CD4-positive, alpha-beta T cell (primary cell): Measurements from ENCODE around the gene SELENOP. TPM values are rescaled to one million over a fixed set of nuclear protein-coding genes. Genes with fewer than 3 reads are reported as not detected.
A peak's percentile ranks its signal among the peaks of the same experiment; 100 is the strongest.

ENCODE experiments used
- ATAC-seq: fragments of 200-7000 bp; cut with Tn5 transposase; one replicate; pipeline ENCODE4 v1.10.0; 2022; ENCODE audit warnings: mild to moderate bottlenecking; ENCODE audit not compliant: poor library complexity
- CTCF ChIA-PET: fragments of 350-600 bp; sonication (Branson Sonifier 250); formaldehyde crosslinking; loops from one replicate; lab custom pipeline; 2021; ENCODE audit warnings: antibody characterized with exemption, inconsistent platforms; lab: Charles Lee
- POLR2A ChIA-PET: fragments of 350-600 bp; sonication (Branson Sonifier 250); formaldehyde crosslinking; loops from one replicate; lab custom pipeline; 2021; ENCODE audit warnings: antibody characterized with exemption, inconsistent platforms; lab: Charles Lee
- DNase-seq, 14 experiments: peaks; one replicate each; pipeline ENCODE4 v3.0.0-alpha.2; 2013 to 2020; ENCODE audit warnings: mixed read lengths in 2 of 14
- H3K27ac ChIP-seq, 2 donors: one replicate each; pipeline versions ENCODE4 v1.5.1 to v1.7.0; 2013; ENCODE audit warnings: low read length in 2 of 2, low read depth in 1 of 2, mild to moderate bottlenecking in 1 of 2
- H3K27me3 ChIP-seq, 2 experiments: 1 replicate in 1 of 2; 2 replicates in 1 of 2; pipeline versions ENCODE4 v1.6.1 to v1.7.0; 2013; ENCODE audit warnings: low read length in 2 of 2, control low read depth in 1 of 2, mild to moderate bottlenecking in 1 of 2, moderate library complexity in 1 of 2; ENCODE audit not compliant: insufficient read depth in 2 of 2, control insufficient read depth in 1 of 2
- H3K36me3 ChIP-seq: one replicate; pipeline ENCODE4 v1.6.1; 2013; ENCODE audit warnings: low read length, control low read depth; ENCODE audit not compliant: insufficient read depth
- H3K4me1 ChIP-seq: one replicate; pipeline ENCODE4 v1.6.1; 2013; ENCODE audit warnings: low read length, control low read depth; ENCODE audit not compliant: insufficient read depth
- H3K4me3 ChIP-seq: one replicate; pipeline ENCODE4 v1.5.1; 2013; ENCODE audit warnings: mild to moderate bottlenecking, low read length, moderate library complexity
- H3K9me3 ChIP-seq, 2 experiments: 1 replicate in 1 of 2; 2 replicates in 1 of 2; pipeline versions ENCODE4 v1.6.1 to v1.7.0; 2013; ENCODE audit warnings: low read length in 2 of 2, mild to moderate bottlenecking in 2 of 2, control low read depth in 1 of 2, moderate library complexity in 1 of 2; ENCODE audit not compliant: control insufficient read depth in 1 of 2, insufficient read depth in 1 of 2
- H3K27ac Mint-ChIP-seq: one replicate; pipeline ENCODE4 v1.8.0; 2020; ENCODE audit warnings: mixed read lengths
- H3K27me3 Mint-ChIP-seq: one replicate; pipeline ENCODE4 v1.8.0; 2021; ENCODE audit warnings: mixed read lengths
- H3K36me3 Mint-ChIP-seq: one replicate; pipeline ENCODE4 v1.8.0; 2021; ENCODE audit warnings: low read depth, mixed read lengths
- H3K4me1 Mint-ChIP-seq: one replicate; pipeline ENCODE4 v1.8.0; 2021; ENCODE audit warnings: low read depth, mixed read lengths
- H3K4me3 Mint-ChIP-seq: one replicate; pipeline ENCODE4 v1.8.0; 2020; ENCODE audit warnings: mild to moderate bottlenecking, mixed read lengths
- H3K9me3 Mint-ChIP-seq: one replicate; pipeline ENCODE4 v1.8.0; 2020; ENCODE audit warnings: mixed read lengths
- intact Hi-C, 2 experiments: fragments of 100-400 bp; cut with DNase I in 1 of 2; cut with micrococcal nuclease in 1 of 2; formaldehyde crosslinking; loops; one replicate each; pipeline versions ENCODE4 v1.15.1 to v1.9.0; 2023 to 2025; cut with DNase I, micrococcal nuclease
- total RNA-seq, 174 experiments: library from RNA in 2 of 174; stranded (reverse) in 2 of 174; gene quantifications; one replicate each; pipeline ENCODE4 v1.2.3 and lab custom pipeline; 2021 to 2026
- TF ChIP-seq, protein P1 (sequence below): fragments of 200-600 bp; IDR thresholded peaks from one replicate; pipeline ENCODE4 v1.8.0; 2022; ENCODE audit warnings: antibody characterized with exemption, mild to moderate bottlenecking

Gene SELENOP
- total RNA-seq, 2 experiments from 2014 or later: 0.36 TPM; not detected in 1

DNA sequence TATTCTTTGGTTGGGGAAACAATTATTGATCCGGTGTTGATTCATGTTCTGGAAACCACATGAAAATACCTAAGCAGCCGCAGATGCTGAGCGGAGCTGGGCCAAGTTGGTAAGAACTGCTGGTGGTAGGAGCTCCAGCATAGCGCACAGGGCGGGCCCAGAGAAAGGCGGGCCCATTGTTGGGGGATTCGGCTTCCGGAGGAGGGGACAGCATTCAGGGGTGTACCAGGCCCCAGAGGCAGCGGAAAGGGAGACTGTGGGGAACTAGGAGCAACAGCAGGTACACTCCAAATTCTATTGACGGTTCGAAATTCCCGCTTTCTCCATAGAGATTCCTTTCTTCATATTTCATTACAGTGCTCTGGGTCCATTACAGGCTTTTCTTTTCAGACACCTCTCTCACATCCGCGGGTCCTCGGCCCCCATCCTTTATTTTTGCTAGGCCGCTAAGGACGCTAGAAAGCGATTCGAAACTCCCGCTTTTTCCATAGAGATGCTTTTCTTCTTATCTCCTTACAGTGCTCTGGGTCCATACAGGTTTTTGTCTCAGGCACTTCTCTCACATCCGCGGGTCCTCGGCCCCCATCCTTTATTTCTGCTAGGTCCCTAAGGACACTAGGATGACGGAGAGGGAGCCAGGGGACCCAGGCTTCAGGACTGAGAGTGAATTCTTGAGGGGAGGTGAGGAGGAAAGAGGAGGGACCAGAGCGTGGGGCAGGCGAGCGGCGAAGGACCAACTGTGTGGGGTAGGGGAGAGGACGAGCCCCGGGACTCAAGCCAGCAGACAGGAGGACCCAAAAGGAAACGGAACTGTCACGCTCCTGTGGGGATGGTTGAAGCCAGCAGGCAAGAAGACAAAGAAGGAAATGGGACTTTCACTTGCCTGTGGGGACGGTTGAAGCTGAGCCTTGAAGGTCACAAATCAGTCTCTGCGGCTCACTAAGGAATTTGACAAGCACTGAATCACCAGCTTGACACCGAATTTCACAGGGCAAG lies 54.8 kb downstream of the SELENOP start, which contains the start of gene CCDC152:
TSS of gene CCDC152 (plus strand) at position 213 of the 996 bp plus-strand sequence. CDS start 2,304 bp downstream, outside the sequence.
- peaks cover 17% of the 10 kb centered on the region for H3K36me3 Mint-ChIP-seq
- Histone ChIP-seq H3K4me1 (peaks cover 3% of the 10 kb centered on the region), H3K27ac (no peak within 1 kb of the TSS), H3K27me3 (no peaks in the 10 kb centered on the region), H3K36me3 (peaks cover 3% of the 10 kb centered on the region), H3K4me3 (peak within 1 kb of the TSS; percentile 59), H3K9me3 (no peaks in the 10 kb centered on the region)
- POLR2A ChIA-PET: interaction anchor here (0.7 kb wide), 1 partner anchor 853 kb away, joined by 3 read pairs; the partner anchor contains the start of gene RIMOC1
- H3K27ac Mint-ChIP-seq: peak within 1 kb of the TSS; percentile 77
- peak within 1 kb of the TSS; percentile 93 for H3K4me3 Mint-ChIP-seq
- H3K4me1 Mint-ChIP-seq: peaks cover 15% of the 10 kb centered on the region
- TF ChIP-seq, protein P1, sequence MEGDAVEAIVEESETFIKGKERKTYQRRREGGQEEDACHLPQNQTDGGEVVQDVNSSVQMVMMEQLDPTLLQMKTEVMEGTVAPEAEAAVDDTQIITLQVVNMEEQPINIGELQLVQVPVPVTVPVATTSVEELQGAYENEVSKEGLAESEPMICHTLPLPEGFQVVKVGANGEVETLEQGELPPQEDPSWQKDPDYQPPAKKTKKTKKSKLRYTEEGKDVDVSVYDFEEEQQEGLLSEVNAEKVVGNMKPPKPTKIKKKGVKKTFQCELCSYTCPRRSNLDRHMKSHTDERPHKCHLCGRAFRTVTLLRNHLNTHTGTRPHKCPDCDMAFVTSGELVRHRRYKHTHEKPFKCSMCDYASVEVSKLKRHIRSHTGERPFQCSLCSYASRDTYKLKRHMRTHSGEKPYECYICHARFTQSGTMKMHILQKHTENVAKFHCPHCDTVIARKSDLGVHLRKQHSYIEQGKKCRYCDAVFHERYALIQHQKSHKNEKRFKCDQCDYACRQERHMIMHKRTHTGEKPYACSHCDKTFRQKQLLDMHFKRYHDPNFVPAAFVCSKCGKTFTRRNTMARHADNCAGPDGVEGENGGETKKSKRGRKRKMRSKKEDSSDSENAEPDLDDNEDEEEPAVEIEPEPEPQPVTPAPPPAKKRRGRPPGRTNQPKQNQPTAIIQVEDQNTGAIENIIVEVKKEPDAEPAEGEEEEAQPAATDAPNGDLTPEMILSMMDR: no peak
- ATAC-seq (peak; percentile 97), DNase-seq (peak; percentile 29 to 76 (median 47))
- intact Hi-C loops: no loop called here
- H3K27me3 Mint-ChIP-seq: peaks cover 24% of the 10 kb centered on the region
- CTCF ChIA-PET: no interaction called here
- no peaks in the 10 kb centered on the region for H3K9me3 Mint-ChIP-seq

DNA sequence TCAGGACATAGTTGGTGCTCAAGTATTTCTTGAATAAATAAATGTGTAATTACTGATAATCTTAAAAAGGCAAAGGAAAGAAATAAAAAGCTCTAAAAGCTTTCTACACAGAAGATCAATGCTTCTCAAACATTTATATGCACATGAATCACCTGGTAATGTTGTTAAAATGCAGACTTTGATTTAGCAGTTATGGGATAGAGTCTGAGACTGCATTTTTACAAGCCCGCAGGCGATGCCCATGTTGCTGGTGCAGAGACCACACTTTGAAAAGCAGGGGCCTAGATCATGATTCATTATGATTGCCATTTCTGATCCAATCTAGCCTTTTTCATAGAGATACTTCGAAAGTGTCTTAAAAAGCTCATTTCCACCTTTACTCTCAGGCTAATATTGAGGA lies 58.6 kb downstream of the SELENOP start:
- Histone ChIP-seq H3K4me1 (peaks cover 3% of the 10 kb centered on the region), H3K27me3 (no peaks in the 10 kb centered on the region), H3K36me3 (no peaks in the 10 kb centered on the region), H3K4me3 (no peak overlapping the region), H3K27ac (no peak overlapping the region), H3K9me3 (no peaks in the 10 kb centered on the region)
- H3K27ac Mint-ChIP-seq: no peak overlapping the region
- POLR2A ChIA-PET: interaction anchor here (0.6 kb wide), 1 partner anchor 33 kb away, joined by 3 read pairs; no protein-coding TSS in a partner anchor
- TF ChIP-seq, protein P1: no peak
- H3K36me3 Mint-ChIP-seq: peaks cover 10% of the 10 kb centered on the region
- DNase-seq: no peak
- ATAC-seq: no peak
- CTCF ChIA-PET: no interaction called here
- peaks cover 22% of the 10 kb centered on the region for H3K4me1 Mint-ChIP-seq
- intact Hi-C loops: no loop called here
- peaks cover 5% of the 10 kb centered on the region for H3K27me3 Mint-ChIP-seq
- no peaks in the 10 kb centered on the region for H3K9me3 Mint-ChIP-seq
- no peak overlapping the region for H3K4me3 Mint-ChIP-seq

DNA sequence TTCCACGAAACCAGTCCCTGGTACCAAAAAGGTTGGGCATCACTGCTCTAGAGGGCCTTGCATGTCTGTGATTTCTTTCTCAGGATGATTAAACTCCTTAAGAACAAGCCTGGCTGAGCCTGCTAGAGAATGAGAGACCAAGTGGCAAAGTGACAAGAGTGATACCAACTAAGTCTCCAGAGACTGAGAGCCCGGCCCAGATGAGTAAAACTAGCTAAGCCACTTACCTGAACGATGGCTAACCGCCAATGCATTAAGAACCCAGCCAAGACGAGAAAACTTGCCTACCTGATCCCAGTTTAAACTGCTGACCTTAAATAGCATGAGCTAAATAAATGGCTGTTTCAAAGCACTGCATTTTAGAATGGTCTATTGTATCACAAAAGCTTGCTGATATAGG lies 60.6 kb downstream of the SELENOP start:
- Mint-ChIP-seq H3K9me3 (no peaks in the 10 kb centered on the region), H3K27ac (no peak overlapping the region), H3K27me3 (no peaks in the 10 kb centered on the region), H3K36me3 (no peaks in the 10 kb centered on the region), H3K4me1 (peaks cover 7% of the 10 kb centered on the region), H3K4me3 (no peak overlapping the region)
- TF ChIP-seq, protein P1: no peak
- POLR2A ChIA-PET: interaction anchor here (1.3 kb wide), 1 partner anchor 32 kb away, joined by 3 read pairs; no protein-coding TSS in a partner anchor
- Histone ChIP-seq H3K36me3 (no peaks in the 10 kb centered on the region), H3K4me3 (no peak overlapping the region), H3K9me3 (no peaks in the 10 kb centered on the region), H3K4me1 (no peaks in the 10 kb centered on the region), H3K27me3 (no peaks in the 10 kb centered on the region), H3K27ac (no peak overlapping the region)
- intact Hi-C loops: no loop called here
- DNase-seq (no peak), ATAC-seq (no peak)
- CTCF ChIA-PET: no interaction called here
